Heart left ventricle (tissue), 16 donors: ENCODE data around the gene SH2D5. TPM values are rescaled to one million over a fixed set of nuclear protein-coding genes. Genes with fewer than 3 reads are reported as not detected.

Source experiments
- ATAC-seq, 4 donors: fragments of 200-7000 bp; cut with Tn5 transposase; one replicate each; pipeline ENCODE4 v1.9.1; 2020 to 2022; ENCODE audit warnings: moderate library complexity in 4 of 4, mild to moderate bottlenecking in 3 of 4, moderate number of reproducible peaks in 1 of 4
- DNase-seq, 5 donors: peaks; one replicate each; pipeline ENCODE4 v3.0.0-alpha.2; 2020
- H3K27ac ChIP-seq, 12 donors: fragments of 200-600 bp; sonication (generic) in 4 of 12; one replicate each; pipeline versions ENCODE4 v1.5.0 to v1.8.0; 2016 to 2022; ENCODE audit warnings: mild to moderate bottlenecking in 2 of 12
- H3K27me3 ChIP-seq, 9 donors: fragments of 200-600 bp; sonication (generic) in 2 of 9; one replicate each; pipeline versions ENCODE4 v1.5.1 to v1.8.0; 2016 to 2022; ENCODE audit warnings: mild to moderate bottlenecking in 3 of 9
- H3K36me3 ChIP-seq, 9 donors: fragments of 200-600 bp; sonication (generic) in 2 of 9; one replicate each; pipeline versions ENCODE4 v1.5.0 to v1.8.0; 2018 to 2022; ENCODE audit warnings: mild to moderate bottlenecking in 2 of 9
- H3K4me1 ChIP-seq, 12 donors: fragments of 200-600 bp; sonication (generic) in 4 of 12; one replicate each; pipeline versions ENCODE4 v1.5.0 to v1.8.0; 2016 to 2022; ENCODE audit warnings: mild to moderate bottlenecking in 3 of 12
- H3K4me3 ChIP-seq, 12 donors: fragments of 200-600 bp; sonication (generic) in 4 of 12; one replicate each; pipeline versions ENCODE4 v1.5.0 to v1.8.0; 2017 to 2022; ENCODE audit warnings: mild to moderate bottlenecking in 9 of 12, moderate library complexity in 4 of 12
- H3K9me3 ChIP-seq, 12 donors: fragments of 200-600 bp; sonication (generic) in 4 of 12; one replicate each; pipeline versions ENCODE4 v1.5.0 to v1.8.0; 2016 to 2022; ENCODE audit warnings: mild to moderate bottlenecking in 1 of 12
- CTCF ChIP-seq, 12 donors: fragments of 200-600 bp; sonication (generic) in 4 of 12; IDR thresholded peaks; one replicate each; pipeline versions ENCODE4 v1.5.0 to v1.8.0; 2018 to 2022; ENCODE audit warnings: antibody characterized with exemption in 12 of 12, mild to moderate bottlenecking in 5 of 12
- POLR2A ChIP-seq, 2 donors: fragments of 450-650 bp; IDR thresholded peaks; one replicate each; pipeline ENCODE4 v1.6.1; 2017; ENCODE audit warnings: antibody characterized with exemption in 2 of 2, mild to moderate bottlenecking in 2 of 2, moderate library complexity in 2 of 2
- WGBS, 4 donors: extraction: QIAGEN DNeasy Blood & Tissue Kit in 2 of 4; methylation state at CpG; one replicate each; pipeline versions ENCODE4 v1.1.5 to v1.1.7; 2013 to 2018; 5-methylcytosine and 5-hydroxymethylcytosine counted together
- intact Hi-C, 10 donors: fragments of 100-400 bp; cut with DNase I; formaldehyde crosslinking; loops; one replicate each; pipeline versions ENCODE4 v1.11.1 to v1.14.2; 2022
- polyA plus RNA-seq, 2 donors: library from polyadenylated mRNA; stranded (reverse); fragments of 200-250 nt; gene quantifications; one replicate each; pipeline ENCODE4 v1.2.3, GENCODE V29; 2013
- total RNA-seq, 9 donors: library from RNA; depleted of rRNA in 2 of 9; stranded (reverse); fragments of >200 nt in 2 of 9; fragmentation: NEBNext Ultra II Directional in 3 of 9; extraction: Animal tissue kit (Norgen Biotek cat#: 25700) in 3 of 9; gene quantifications; one replicate each; pipeline versions ENCODE4 v1.1.0 to v1.2.4, GENCODE V29; 2016 to 2023
- donor health status: ischemic (EF 13 %, LVEDD 7.1; RV severe dilation, severe dysfunction).
- donor health status: healthy with polysubstance abuse.
- donor health status: DM: no; HTN: yes; CAD: no.
- donor health status: DM: no; HTN: no; CAD: no.
- donor health status: ischemic (EF 25% LVEDD 6.9; RV normal size, moderate dysfunction).
- donor health status: ischemic (EF 25% LVEDD 5.7; RV mildly dilated, moderate dysfunction).
- donor health status: healthy.
- donor health status: DM: yes; HTN: yes; CAD: no.
- donor health status: ischemic (EF 35%, LVEDD 5.7; RV mildly dilated, moderate dysfunction).
- donor health status: nonischemic (EF 11% LVEDD 7.7; RV severe dilation, severe dysfunction).
- donor health status: DM: yes; HTN: yes; CAD: no.
- donor health status: PGD.
- donor health status: ischemic (EF 29% LVEDD 5.4; RV normal size, mild dysfunction).
- donor health status: nonischemic (EF 23%, LVEDD 6.1; RV moderate dilation, normal function).

The SH2D5 gene
- total and polyA plus RNA-seq, 11 donors: 0.30 to 12.4 (median 0.67) TPM; not detected in 8

DNA sequence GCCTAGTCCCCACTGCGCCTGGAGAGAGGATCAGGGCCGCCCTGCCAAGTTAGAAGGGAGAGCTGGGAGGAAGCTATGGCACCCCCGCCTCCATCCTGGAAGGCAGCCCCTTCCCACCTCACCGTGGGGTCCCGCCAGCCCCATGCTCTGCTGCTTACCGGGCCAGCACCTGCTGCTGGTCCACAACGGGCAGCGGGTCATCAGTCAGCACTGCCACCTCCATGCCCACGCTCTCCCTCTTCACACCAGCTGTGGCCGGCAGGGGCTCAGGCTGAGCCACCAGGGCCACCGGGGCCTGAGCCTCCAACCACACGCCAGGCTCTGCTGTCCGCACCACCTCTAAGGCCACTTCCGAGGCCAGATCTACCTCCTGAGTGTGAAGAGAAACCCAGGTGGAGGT lies 47.9 kb downstream of the SH2D5 start:
- peaks cover 0 to 34% (median 14%) of the 10 kb centered on the region in 12 donors for H3K4me1 ChIP-seq
- H3K4me3 ChIP-seq: peak overlapping the region; percentile 12 to 67 (median 53)
- H3K9me3 ChIP-seq: no peaks in the 10 kb centered on the region
- H3K27ac ChIP-seq: peak overlapping the region; percentile 78 to 95 (median 88)
- H3K36me3 ChIP-seq: peaks cover 0 to 7% (median 0%) of the 10 kb centered on the region in 9 donors
- ATAC-seq (peak in 2 of 4 donors; percentile 4 to 18), DNase-seq (peak in 1 of 5 donors; percentile 51)
- TF ChIP-seq POLR2A (IDR thresholded peaks at IDR 0.05): no peak
- no peak for TF ChIP-seq CTCF (IDR thresholded peaks at IDR 0.05)
- no peaks in the 10 kb centered on the region for H3K27me3 ChIP-seq
- 59 to 76% (median 74%) methylated on average over 9 to 14 of the region's 14 CpGs for WGBS, 4 donors
- intact Hi-C loops: loop anchor here in 1 of 10 donors (5.0 kb wide), 1 partner anchor 48 kb away; the partner anchor contains the start of gene SH2D5

DNA sequence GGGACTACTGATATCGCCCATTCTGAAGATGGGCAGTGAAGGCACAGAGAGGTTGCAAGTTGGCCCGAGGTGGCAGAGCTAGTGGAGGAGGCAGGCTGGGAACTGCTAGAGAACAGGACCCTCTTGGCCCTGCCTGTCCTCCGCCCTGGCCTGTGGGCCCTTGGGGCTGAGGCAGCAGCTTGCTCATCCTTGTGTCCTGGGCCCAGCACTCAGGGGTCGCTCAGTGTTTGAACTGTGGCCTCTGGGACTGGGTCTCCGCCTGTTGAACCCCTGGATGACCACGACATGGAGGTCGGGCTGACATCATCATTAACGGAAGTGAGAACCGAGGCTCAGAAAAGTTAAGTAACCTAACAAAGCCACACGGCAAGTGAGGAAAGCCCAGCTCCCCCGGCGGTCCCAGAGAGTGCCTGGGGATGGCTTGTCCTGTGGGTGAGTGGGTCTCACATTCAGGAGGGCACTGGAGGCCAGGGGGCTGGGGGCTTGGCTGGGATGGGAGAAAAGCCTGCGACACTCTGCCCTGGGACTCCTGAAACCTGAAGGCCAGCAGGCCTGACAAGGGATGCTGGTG lies 48.4 kb downstream of the SH2D5 start:
- peak overlapping the region; percentile 78 to 95 (median 88) for H3K27ac ChIP-seq
- 38 to 62% (median 54%) methylated on average over 12 to 13 of the region's 13 CpGs for WGBS, 4 donors
- TF ChIP-seq CTCF (IDR thresholded peaks at IDR 0.05): no peak
- H3K36me3 ChIP-seq: peaks cover 0 to 12% (median 0%) of the 10 kb centered on the region in 9 donors
- DNase-seq (peak in 1 of 5 donors; percentile 56), ATAC-seq (peak in 2 of 4 donors; percentile 1 to 6)
- H3K27me3 ChIP-seq: no peaks in the 10 kb centered on the region
- no peaks in the 10 kb centered on the region for H3K9me3 ChIP-seq
- H3K4me1 ChIP-seq: peaks cover 0 to 34% (median 14%) of the 10 kb centered on the region in 12 donors
- intact Hi-C loops: loop anchor here in 1 of 10 donors (5.0 kb wide), 1 partner anchor 48 kb away; the partner anchor contains the start of gene SH2D5
- H3K4me3 ChIP-seq: peak overlapping the region; percentile 12 to 67 (median 53)

GRCh38 chr1:20683614-20684013 lies 48.9 kb downstream of the SH2D5 start:
- ATAC-seq (no peak), DNase-seq (peak in 1 of 5 donors; percentile 57)
- Histone ChIP-seq H3K36me3 (peaks cover 0 to 14% (median 0%) of the 10 kb centered on the region in 9 donors), H3K4me1 (peaks cover 0 to 34% (median 14%) of the 10 kb centered on the region in 12 donors), H3K27ac (peak overlapping the region; percentile 78 to 95 (median 88)), H3K9me3 (no peaks in the 10 kb centered on the region), H3K27me3 (no peaks in the 10 kb centered on the region), H3K4me3 (peak overlapping the region in 10 of 12 donors; percentile 44 to 67 (median 54))
- 67 to 81% (median 75%) methylated on average over 10 of the region's 10 CpGs for WGBS, 4 donors
- TF ChIP-seq CTCF (IDR thresholded peaks at IDR 0.05) (no peak), POLR2A (IDR thresholded peaks at IDR 0.05) (no peak)
- intact Hi-C loops: loop anchor here in 1 of 10 donors (5.0 kb wide), 1 partner anchor 49 kb away; the partner anchor contains the start of gene SH2D5

DNA sequence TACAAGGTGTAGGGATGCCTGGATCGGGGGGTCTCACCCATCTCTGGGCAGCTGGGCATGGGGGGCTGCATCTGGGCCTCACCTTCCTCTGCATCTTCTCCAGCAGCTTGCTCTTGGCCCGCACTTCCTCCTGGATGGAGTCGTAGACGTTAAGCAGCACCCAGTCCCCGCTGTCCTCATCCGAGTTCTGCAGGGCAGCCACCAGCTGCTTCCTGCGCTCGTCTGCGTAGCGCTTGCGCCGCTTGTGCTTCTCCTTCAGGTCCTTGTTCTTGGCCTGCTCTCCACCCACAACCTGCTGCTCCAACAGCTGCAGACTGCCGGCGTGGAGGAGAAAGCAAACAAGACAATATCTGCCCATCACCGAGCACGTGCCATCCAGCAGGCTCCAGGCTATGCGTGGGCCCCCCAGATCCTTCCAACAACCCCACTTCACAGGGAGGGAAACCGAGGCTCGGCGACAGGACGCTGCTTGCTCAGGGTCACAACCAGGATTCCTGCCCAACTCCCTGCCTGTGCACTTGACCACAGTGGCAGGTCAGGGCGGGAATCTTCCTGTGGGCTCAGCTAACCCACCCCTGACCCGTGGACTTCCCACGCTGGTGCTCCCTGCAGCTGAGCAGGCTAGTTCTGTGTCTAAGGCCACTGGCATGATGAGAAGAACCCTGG lies 49.8 kb downstream of the SH2D5 start:
- no peak for TF ChIP-seq CTCF (IDR thresholded peaks at IDR 0.05)
- TF ChIP-seq POLR2A (IDR thresholded peaks at IDR 0.05): no peak
- WGBS, 4 donors: 56 to 76% (median 67%) methylated on average over 20 to 24 of the region's 24 CpGs
- H3K27me3 ChIP-seq: no peaks in the 10 kb centered on the region

More for the DNA sequence above, 49.8 kb downstream of the SH2D5 start:
- H3K4me1 ChIP-seq: peaks cover 0 to 34% (median 14%) of the 10 kb centered on the region in 12 donors
- H3K27ac ChIP-seq: peak overlapping the region in 7 of 12 donors; percentile 8 to 95 (median 86)
- peak overlapping the region in 7 of 12 donors; percentile 7 to 67 (median 53) for H3K4me3 ChIP-seq
- DNase-seq: peak in 3 of 5 donors; percentile 33 to 65 (median 61)
- intact Hi-C loops: loop anchor here in 1 of 10 donors (5.0 kb wide), 1 partner anchor 50 kb away; the partner anchor contains the start of gene SH2D5
- H3K36me3 ChIP-seq: peaks cover 0 to 22% (median 0%) of the 10 kb centered on the region in 9 donors
- no peaks in the 10 kb centered on the region for H3K9me3 ChIP-seq
- peak in 3 of 4 donors; percentile 16 to 28 (median 17) for ATAC-seq
